K562 (cell line): Measurements from ENCODE around the gene TUBE1. TPM values are rescaled to one million over a fixed set of nuclear protein-coding genes. Genes with fewer than 3 reads are reported as not detected.

Source experiments
- ATAC-seq: fragments of 200-7000 bp; cut with Tn5 transposase; 3 replicates; pipeline ENCODE4 v1.9.1; 2020; ENCODE audit warnings: moderate library complexity
- BruUV-seq: library from RNA; stranded (reverse); fragments of 400-500 nt; replicated peaks from 2 replicates; lab custom pipeline; 2021; lab: Mats Ljungman, UMichigan
- CTCF ChIA-PET: fragments of 300-600 bp; formaldehyde crosslinking; extraction: SDS; loops from one replicate; lab custom pipeline; 2021; ENCODE audit warnings: low intra/inter-chr PET ratio; lab: Yijun Ruan, JAX
- POLR2A ChIA-PET: fragments of 300-600, 350-650 bp; sonication (Branson Sonifier 250); formaldehyde crosslinking; extraction: SDS; loops from one replicate; lab custom pipeline; 2021; ENCODE audit warnings: antibody characterized with exemption, inconsistent platforms; lab: Yijun Ruan, JAX
- DNase-seq, 4 experiments: peaks; one replicate each; pipeline versions ENCODE4 v3.0.0 to v3.0.0-alpha.2; 2011 to 2018; ENCODE audit warnings: low spot score in 3 of 4, mixed read lengths in 3 of 4; ENCODE audit errors: extremely low read depth in 1 of 4
- FAIRE-seq: peaks from 2 replicates; lab custom pipeline; 2011; peaks lifted over from hg19 to GRCh38; lab: Jason Lieb, UNC
- H2AFZ ChIP-seq: 2 replicates; pipeline ENCODE4 v1.6.0; 2011; ENCODE audit warnings: low read depth, low read length, control low read depth, inconsistent platforms
- H3K27ac ChIP-seq: fragments of 200-600 bp; 3 replicates; pipeline ENCODE4 v1.8.0; 2011; ENCODE audit warnings: low read depth, mild to moderate bottlenecking, control low read depth, inconsistent platforms, low read length, moderate library complexity, mixed read lengths; ENCODE audit errors: extremely low read depth
- H3K27me3 ChIP-seq, 2 experiments: fragments of 300-600 bp in 1 of 2; 2 replicates in 1 of 2; 3 replicates in 1 of 2; pipeline versions ENCODE4 v1.6.0 to v1.8.0; 2011; ENCODE audit warnings: inconsistent platforms in 2 of 2, low read length in 2 of 2, mild to moderate bottlenecking in 1 of 2, mixed read lengths in 1 of 2, moderate library complexity in 1 of 2; ENCODE audit not compliant: control insufficient read depth in 2 of 2, insufficient read depth in 2 of 2
- H3K36me3 ChIP-seq: fragments of 300-600 bp; 3 replicates; pipeline ENCODE4 v1.8.0; 2011; ENCODE audit warnings: mild to moderate bottlenecking, low read length, inconsistent platforms; ENCODE audit not compliant: control insufficient read depth, insufficient read depth
- H3K4me1 ChIP-seq, 2 experiments: fragments of 200-600 bp in 1 of 2; replicated peaks in 1 of 2; 2 replicates in 1 of 2; 3 replicates in 1 of 2; pipeline versions ENCODE4 v1.5.1 to v1.8.0; 2011; ENCODE audit warnings: inconsistent platforms in 2 of 2, low read length in 2 of 2, mild to moderate bottlenecking in 1 of 2, mixed read lengths in 1 of 2, moderate library complexity in 1 of 2; ENCODE audit not compliant: control insufficient read depth in 2 of 2, insufficient read depth in 2 of 2
- H3K4me2 ChIP-seq: 2 replicates; pipeline ENCODE4 v1.6.1; 2011; ENCODE audit warnings: low read length, control low read depth, inconsistent platforms, mixed read lengths; ENCODE audit not compliant: insufficient read depth
- H3K4me3 ChIP-seq: fragments of 200-600 bp; sonication (generic), shearing (Covaris generic); 2 replicates; pipeline ENCODE4 v1.5.1; 2016; ENCODE audit warnings: control low read depth, inconsistent platforms
- H3K79me2 ChIP-seq: fragments of 200-600 bp; 3 replicates; pipeline ENCODE4 v1.8.0; 2011; ENCODE audit warnings: low read length, inconsistent platforms; ENCODE audit not compliant: control insufficient read depth, insufficient read depth
- H3K9ac ChIP-seq, 2 experiments: 2 replicates each; pipeline versions ENCODE4 v1.6.0 to v1.6.1; 2011; ENCODE audit warnings: low read depth in 2 of 2, low read length in 2 of 2, control low read depth in 1 of 2, inconsistent platforms in 1 of 2, mild to moderate bottlenecking in 1 of 2, mixed read lengths in 1 of 2; ENCODE audit not compliant: insufficient read depth in 1 of 2
- H3K9me1 ChIP-seq: one replicate; pipeline ENCODE4 v1.6.0; 2011; ENCODE audit warnings: inconsistent platforms, mild to moderate bottlenecking, low read length, moderate library complexity; ENCODE audit not compliant: control insufficient read depth, insufficient read depth
- H3K9me3 ChIP-seq: replicated peaks from 2 replicates; pipeline ENCODE4 v1.5.1; 2011; ENCODE audit warnings: low read depth, low read length, inconsistent platforms; ENCODE audit not compliant: control insufficient read depth, insufficient read depth
- H4K20me1 ChIP-seq: replicated peaks from 2 replicates; pipeline ENCODE4 v1.6.1; 2011; ENCODE audit warnings: low read length, inconsistent platforms, mixed read lengths; ENCODE audit not compliant: control insufficient read depth, insufficient read depth
- CBFB ChIP-seq: sonication (generic); formaldehyde crosslinking; IDR thresholded peaks from 2 replicates; pipeline ENCODE4 v1.4.0; 2020; ENCODE audit warnings: mild to moderate bottlenecking, missing genetic modification reagents
- ZNF165 ChIP-seq: fragments of 250-450 bp; sonication (Bioruptor Pico); IDR thresholded peaks from 2 replicates; pipeline ENCODE4 v1.4.0; 2020; ENCODE audit warnings: borderline replicate concordance
- ZNF551 ChIP-seq: fragments of 250-450 bp; sonication (Bioruptor Pico); IDR thresholded peaks from 2 replicates; pipeline ENCODE4 v1.5.0; 2021; ENCODE audit warnings: mild to moderate bottlenecking, moderate library complexity
- WGBS: fragments of 100-300 bp; shearing (Covaris generic); methylation state at CpG from one replicate; pipeline ENCODE4 v1.1.6; 2016; ENCODE audit warnings: low coverage, mixed read lengths; ENCODE audit not compliant: insufficient coverage; ENCODE audit errors: missing lambda C conversion rate; 5-methylcytosine and 5-hydroxymethylcytosine counted together
- in situ Hi-C: fragments of 300-500 bp; cut with MboI; formaldehyde crosslinking; loops from 4 replicates; pipeline ENCODE4 v1.15.0; 2018; ENCODE audit warnings: inconsistent platforms, mixed read lengths
- intact Hi-C: fragments of 100-400 bp; cut with micrococcal nuclease; formaldehyde crosslinking; loops from 2 replicates; pipeline ENCODE4 v1.14.2; 2022
- polyA plus RNA-seq, 8 experiments: library from polyadenylated mRNA; depleted of rRNA in 4 of 8; stranded (reverse) in 5 of 8; unstranded in 3 of 8; fragments of >200 nt; fragmentation: Nextera tagmentation in 2 of 8; fragmentation: Illumina TruSeq in 1 of 8; extraction: Ambion mirVana in 2 of 8; extraction: Trizol in 1 of 8; gene quantifications; 2 replicates each; pipeline versions ENCODE4 v1.2.1 to v1.2.3, GENCODE V29; 2011 to 2014; ENCODE audit warnings: inconsistent platforms in 1 of 8, missing spikeins in 1 of 8
- total RNA-seq, 7 experiments: library from RNA; depleted of rRNA in 6 of 7; stranded (reverse); fragments of >200 nt in 6 of 7; fragmentation: Illumina TruSeq in 2 of 7; extraction: Trizol in 2 of 7; gene quantifications; 2 replicates each; pipeline versions ENCODE4 v1.2.1 to v1.2.3, GENCODE V29; 2011 to 2021; ENCODE audit warnings: low replicate concordance in 1 of 7
- TF ChIP-seq, protein P1 (sequence below): fragments of 250-450 bp; sonication (Bioruptor Pico); IDR thresholded peaks from 2 replicates; pipeline ENCODE4 v1.4.0; 2020; ENCODE audit warnings: mild to moderate bottlenecking, moderate library complexity

The TUBE1 gene
- total and polyA plus RNA-seq, 9 of the 15 experiments (the other 6 are each of a cell fraction or from before 2014, with no cell fraction given): 18.9 to 58.4 (median 30.8) TPM

DNA sequence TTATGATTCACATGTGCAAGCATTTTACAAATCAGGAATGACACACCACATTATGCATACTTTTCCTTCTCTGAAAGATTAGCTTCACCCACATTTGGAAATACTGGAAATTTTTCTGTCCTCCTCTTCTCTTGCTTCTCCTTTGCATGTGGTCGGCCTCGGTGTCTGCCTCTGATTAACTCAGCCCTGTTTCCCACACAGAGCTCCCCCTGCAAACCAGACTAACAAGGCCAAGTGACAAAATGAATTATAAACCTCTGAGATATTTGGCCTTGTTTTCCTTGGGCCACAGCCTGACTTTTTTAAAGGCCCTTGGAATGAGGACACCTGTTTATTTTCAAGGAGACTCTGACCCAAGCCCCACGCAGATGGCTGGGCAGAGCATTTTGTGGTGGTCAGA, 42.4 kb downstream of the TUBE1 start:
- WGBS: 19% methylated on average over 3 of the region's 3 CpGs
- H3K4me2 ChIP-seq: no peak overlapping the region
- TF ChIP-seq ZNF551 (CRISPR knock-in tag) (no peak), ZNF165 (CRISPR knock-in tag) (no peak), CBFB (CRISPR knock-in tag) (no peak)
- TF ChIP-seq, protein P1, sequence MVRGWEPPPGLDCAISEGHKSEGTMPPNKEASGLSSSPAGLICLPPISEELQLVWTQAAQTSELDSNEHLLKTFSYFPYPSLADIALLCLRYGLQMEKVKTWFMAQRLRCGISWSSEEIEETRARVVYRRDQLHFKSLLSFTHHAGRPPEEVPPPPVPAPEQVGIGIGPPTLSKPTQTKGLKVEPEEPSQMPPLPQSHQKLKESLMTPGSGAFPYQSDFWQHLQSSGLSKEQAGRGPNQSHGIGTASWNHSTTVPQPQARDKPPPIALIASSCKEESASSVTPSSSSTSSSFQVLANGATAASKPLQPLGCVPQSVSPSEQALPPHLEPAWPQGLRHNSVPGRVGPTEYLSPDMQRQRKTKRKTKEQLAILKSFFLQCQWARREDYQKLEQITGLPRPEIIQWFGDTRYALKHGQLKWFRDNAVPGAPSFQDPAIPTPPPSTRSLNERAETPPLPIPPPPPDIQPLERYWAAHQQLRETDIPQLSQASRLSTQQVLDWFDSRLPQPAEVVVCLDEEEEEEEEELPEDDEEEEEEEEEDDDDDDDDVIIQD (CRISPR knock-in tag): no peak
- ATAC-seq (no peak), FAIRE-seq (no peak), DNase-seq (no peak)
- H3K27ac ChIP-seq: no peak overlapping the region
- in situ Hi-C loops (no loop called here), intact Hi-C loops (loop anchor here (5.0 kb wide), 2 partner anchors 48 to 173 kb away; partner anchors contain the start of gene FYN)
- no TSS peak for BruUV-seq
- CTCF ChIA-PET: interaction anchor here (3.0 kb wide), 1 partner anchor 335 kb away, joined by 24 read pairs; no protein-coding TSS in a partner anchor
- H3K36me3 ChIP-seq: no peaks in the 10 kb centered on the region
- H4K20me1 ChIP-seq: no peaks in the 10 kb centered on the region
- H3K9me3 ChIP-seq: no peaks in the 10 kb centered on the region; the same call in 1 of the 2 replicates
- peaks cover 0 to 9% of the 10 kb centered on the region in 2 experiments; a peak in 3 of 5 replicates for H3K27me3 ChIP-seq
- POLR2A ChIA-PET: no interaction called here
- H2AFZ ChIP-seq: no peak overlapping the region
- no peak overlapping the region for H3K4me3 ChIP-seq
- no peaks in the 10 kb centered on the region for H3K79me2 ChIP-seq
- peaks cover 0 to 5% of the 10 kb centered on the region in 2 experiments; a peak in 1 of 5 replicates for H3K4me1 ChIP-seq
- no peaks in the 10 kb centered on the region for H3K9me1 ChIP-seq
- no peak overlapping the region for H3K9ac ChIP-seq
